Stimulated activated CD4-positive, alpha-beta T cell treated with anti-CD3 and anti-CD28 coated beads, Interleukin-2, amount 100 ng/mL, for 48 hours (primary cell): ENCODE results near the gene HECW1.

ENCODE experiments used
- DNase-seq, 2 donors: peaks; one replicate each; pipeline ENCODE4 v3.0.0-alpha.2; 2020

HECW1 gene

GRCh38 chr7:43513251-43513650 lies 400.8 kb downstream of the HECW1 start:
- DNase-seq = no peak

DNA sequence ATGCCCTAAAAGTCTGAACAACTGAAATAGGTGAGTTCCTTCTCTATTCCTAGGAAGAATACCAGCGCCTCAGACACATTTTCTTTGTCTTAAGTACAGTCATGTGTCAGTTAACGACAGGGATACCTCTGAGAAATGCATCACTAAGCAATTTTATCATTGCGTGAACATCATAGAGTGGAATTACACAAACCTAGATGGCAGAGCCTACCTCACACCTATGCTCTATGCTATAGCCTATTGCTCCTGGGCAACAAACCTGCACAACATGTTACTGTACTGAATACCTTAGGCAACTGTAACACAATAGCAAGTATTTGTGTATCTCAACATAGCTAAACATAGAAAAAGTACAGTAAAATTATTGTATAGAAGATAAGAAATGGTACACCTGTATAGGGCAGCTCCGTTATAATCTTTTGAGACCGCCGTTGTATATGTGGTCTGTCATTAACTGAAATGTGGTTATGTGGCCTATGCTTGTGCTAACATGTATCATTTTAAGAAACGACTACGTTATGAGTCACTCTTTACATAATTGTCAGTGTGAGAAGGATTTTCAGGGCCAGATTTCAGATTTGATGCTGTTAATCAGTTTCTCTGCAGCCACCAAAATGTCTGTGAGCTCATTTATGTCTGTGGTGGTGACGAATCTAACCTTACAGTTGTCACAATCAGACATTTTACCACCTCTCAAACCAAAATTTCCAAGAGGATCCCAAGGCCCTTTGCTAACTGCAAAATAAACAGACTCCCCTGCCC lies 404.3 kb downstream of the HECW1 start:
- DNase-seq = no peak

DNA sequence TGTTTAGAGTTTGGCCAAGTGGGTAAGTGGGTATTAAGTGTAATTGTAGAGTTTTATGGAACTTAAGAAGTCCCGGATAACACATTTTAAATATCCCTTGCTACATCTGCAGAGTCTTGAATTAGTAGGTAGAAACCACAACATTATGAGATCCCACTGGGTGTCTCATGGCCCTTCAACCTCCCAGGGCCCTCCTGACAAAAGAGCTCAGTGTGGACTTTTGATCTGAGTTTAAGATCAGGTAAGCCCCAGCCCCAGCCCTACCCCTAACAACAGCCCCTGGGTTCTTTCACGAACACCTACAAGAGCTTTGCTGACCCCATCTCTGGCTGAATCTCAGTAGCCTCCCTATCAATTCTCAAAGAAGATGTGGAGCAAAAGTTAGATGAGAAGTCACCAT lies 405.0 kb downstream of the HECW1 start:
- DNase-seq = no peak

- DNase-seq = no peak
These were observed 407.8 kb downstream of the HECW1 start for GRCh38 chr7:43520201-43520600.

- no peak for DNase-seq
These were observed 410.1 kb downstream of the HECW1 start for GRCh38 chr7:43522406-43523156.

DNA sequence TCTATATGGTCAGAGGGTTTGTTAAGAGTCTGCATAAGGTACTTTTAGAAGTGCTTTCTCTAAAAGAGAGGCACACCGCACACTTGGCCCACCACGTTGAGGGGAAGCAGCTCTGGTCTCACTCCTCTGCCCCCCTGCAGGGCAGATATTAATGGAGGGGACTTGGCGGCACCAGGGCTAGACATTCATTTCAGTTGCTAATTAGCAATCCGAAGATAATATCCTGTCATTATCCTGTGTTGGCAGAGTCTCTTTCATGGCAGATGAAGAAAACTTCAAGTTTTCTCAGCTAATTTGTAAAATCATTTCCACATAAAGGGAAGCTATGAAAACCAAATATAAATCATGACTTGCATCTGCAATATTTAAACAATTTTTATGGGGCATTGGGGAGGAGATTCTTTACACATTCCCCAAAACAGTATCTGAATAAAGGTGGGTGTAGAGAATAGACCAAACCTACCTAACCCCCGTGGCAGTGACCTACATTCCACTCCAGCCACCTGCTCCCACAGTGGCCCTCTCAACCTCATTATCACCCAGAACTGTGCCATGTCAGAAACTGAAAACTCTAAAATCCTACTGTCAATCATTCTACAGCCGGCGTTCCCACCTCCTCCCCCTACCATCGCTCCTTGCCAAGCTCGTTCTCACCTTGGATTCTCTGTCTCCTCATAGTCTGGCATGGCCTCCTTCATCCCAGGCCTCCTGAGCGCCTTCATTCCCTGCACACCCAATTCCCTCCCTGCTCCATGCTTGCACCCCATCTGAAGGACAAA lies 416.3 kb downstream of the HECW1 start:
- DNase-seq = no peak

- DNase-seq = no peak
These were observed 418.3 kb downstream of the HECW1 start for GRCh38 chr7:43530553-43531410.

GRCh38 chr7:43531700-43532099 lies 419.3 kb downstream of the HECW1 start:
- DNase-seq = no peak

- DNase-seq = no peak
These were observed 421.5 kb downstream of the HECW1 start for GRCh38 chr7:43533801-43534479.

DNA sequence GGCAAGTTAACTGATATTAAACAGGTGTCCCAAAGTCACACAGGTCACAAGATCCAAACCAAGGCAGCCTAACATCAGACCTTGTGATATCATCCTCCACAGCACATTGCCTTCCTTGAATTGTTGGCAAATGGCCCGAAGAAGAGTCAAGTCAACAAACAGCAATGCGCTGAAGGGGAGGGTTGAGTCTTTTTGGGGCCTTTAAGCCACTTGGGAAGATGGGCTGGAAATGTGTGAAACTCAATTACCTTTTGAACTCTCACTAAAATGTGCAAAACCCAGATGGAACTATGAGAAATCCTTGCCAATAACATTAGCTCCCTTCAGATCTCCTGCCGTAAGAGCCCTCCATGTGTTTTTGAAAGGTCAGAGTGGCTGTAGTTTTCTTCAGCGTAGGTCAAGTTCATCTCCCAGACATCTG lies 422.6 kb downstream of the HECW1 start:
- no peak for DNase-seq

DNA sequence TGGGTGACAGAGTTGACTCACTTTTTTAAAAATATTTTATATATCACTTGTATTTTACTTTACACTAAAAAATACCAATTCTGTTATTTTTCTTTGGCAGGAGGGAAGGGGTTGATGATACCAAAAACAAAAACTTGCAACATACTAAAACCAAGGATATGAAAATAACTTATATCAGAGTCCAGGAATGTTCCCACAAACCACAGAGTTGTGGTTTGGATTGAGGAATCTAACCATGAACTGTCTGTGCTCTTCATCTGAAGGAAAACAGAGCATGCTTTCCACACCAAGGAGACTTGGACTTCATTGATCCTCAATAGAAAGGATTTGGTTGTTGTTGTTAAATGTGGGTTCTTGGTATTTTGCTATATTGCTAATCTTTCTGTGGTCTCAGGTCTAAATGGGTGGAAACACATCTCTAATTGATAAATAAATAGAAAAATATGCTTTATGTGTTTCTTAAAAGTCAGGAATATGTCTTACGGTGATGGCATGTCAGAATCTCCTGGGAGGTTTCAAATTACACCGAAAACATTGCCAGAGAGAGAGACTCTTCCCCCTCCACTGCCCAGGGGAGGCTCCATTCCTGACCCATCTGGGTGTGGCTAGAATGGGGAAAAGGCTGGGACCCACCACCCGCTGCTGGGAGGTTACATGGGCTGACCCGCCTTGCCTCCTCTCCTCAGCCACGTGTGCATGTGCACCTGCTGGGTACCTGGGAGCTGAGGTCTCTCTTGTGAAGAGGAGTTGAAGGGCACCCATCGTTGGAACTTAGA lies 423.6 kb downstream of the HECW1 start:
- no peak for DNase-seq

- DNase-seq = no peak
These were observed 424.3 kb downstream of the HECW1 start for GRCh38 chr7:43536773-43537172.

DNA sequence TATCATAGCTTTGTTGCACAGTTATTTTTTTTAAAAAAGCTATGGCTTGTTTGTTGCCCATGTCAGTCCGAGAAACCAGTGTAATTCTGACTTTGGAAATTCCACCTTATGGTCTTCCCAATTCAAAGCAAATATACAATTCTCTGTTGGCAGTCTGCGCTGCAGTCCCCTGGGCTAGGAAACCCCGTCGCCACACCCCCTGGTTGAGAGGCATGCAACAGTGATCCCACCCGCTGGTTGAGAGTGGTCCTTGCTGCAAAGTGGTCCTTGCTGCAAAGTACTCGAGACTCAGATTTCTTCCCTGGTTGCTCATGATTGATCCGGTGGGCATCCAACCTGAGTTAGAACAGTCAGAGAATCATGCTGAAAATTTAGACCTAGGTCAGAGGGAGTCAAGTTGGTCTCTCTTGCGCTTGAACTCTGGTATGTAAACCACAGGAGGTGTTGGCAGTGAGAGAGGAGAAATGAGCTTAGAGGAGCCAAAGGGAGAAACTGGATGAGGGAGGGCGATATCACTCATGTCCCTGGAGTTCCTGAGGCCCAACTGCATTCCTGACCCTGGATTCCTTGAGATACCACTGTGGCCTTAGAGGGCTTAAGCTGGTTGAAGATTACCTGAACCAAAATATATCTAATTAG lies 425.4 kb downstream of the HECW1 start:
- no peak for DNase-seq

GRCh38 chr7:43538404-43538771 lies 425.9 kb downstream of the HECW1 start:
- no peak for DNase-seq

DNA sequence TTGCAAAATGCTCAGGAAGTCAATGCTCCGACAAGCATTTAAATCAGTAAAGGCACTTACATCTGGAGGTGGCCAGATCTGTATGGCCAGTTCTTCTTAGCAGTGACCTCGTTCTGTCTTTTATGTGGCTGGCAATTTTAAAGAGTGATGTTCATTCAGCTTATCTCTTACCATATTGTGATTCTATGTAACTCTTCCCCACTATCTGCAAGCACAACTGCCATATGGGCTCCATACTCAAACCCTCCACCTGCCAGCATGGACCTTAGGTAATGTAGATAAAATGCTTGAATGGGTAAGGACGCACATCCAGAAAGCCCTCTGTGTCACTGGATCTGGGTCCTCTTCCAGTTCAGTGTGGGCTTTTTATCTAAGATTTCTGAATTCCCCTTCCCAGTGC lies 428.0 kb downstream of the HECW1 start:
- DNase-seq = no peak

DNA sequence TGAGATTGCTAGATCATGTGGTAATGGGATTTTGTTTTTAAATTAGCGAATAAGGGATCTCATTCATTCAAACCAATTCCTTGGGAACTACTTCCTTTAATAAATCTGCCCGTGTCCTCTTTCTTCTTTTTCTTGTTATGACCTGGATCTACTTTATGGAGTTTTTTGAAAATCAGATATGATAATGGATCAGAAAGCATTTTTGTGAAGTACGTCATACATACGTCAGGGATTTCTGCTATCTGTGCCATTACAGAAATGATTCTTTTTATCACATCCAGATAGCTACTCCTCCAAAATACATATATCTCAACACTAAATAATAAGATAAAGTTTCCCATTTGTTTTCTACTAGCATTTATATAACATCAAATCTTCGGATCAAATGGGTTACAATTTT lies 430.3 kb downstream of the HECW1 start:
- no peak for DNase-seq

GRCh38 chr7:43546231-43546630 lies 433.8 kb downstream of the HECW1 start:
- DNase-seq = no peak

DNA sequence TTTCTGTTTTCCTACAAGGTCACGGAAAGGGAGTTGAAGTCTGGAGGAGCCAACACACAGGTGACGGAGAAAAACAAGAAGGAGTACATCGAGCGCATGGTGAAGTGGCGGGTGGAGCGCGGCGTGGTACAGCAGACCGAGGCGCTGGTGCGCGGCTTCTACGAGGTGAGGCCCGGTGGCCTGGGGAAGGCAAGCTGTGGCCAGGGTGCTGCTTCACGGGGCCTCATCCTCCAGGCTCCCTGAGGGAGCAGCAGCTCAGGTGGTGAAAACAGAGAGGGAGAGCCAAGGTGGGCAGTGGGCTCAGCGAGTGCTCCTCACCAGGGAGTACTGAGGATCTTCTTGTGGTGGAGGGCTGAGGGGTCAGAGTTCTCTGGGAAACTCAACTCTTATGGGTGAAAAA lies 438.0 kb downstream of the HECW1 start:
- DNase-seq = no peak

- no peak for DNase-seq
These were observed 439.7 kb downstream of the HECW1 start for GRCh38 chr7:43552122-43552521.

DNA sequence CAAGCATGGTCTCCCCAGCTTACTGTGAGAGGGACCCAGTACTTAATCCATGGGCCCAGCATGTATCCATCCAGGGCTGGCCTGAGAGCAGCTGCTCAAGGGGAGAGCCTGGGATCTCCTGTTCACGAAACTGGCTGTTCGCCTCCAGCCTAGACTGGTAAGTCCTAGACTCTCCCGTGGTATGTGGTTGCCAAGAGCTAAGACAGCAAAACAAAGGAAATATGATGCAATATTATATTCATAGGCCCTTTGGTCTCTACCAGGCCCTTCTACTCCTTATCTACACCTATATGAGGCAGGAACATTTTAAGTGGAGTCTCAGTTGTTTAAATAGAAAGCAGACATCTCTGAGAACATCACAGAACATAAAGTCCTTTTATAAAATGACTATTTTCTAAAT lies 441.6 kb downstream of the HECW1 start:
- DNase-seq = no peak

GRCh38 chr7:43554423-43554822 lies 442.0 kb downstream of the HECW1 start:
- no peak for DNase-seq
